Brain microvascular endothelial cell (primary cell): ENCODE results near the gene PHF21A.

Experiments used
- DNase-seq: peaks from one replicate; pipeline ENCODE4 v3.0.0-alpha.2; 2020
- H3K27ac ChIP-seq: fragments of 250-450 bp; sonication (Bioruptor Pico); 2 replicates; pipeline ENCODE4 v1.5.1; 2020; ENCODE audit warnings: mild to moderate bottlenecking, moderate library complexity
- H3K27me3 ChIP-seq: fragments of 250-450 bp; sonication (Bioruptor Pico); replicated peaks from 2 replicates; pipeline ENCODE4 v1.5.1; 2020; ENCODE audit warnings: mild to moderate bottlenecking
- H3K36me3 ChIP-seq: fragments of 250-450 bp; sonication (Bioruptor Pico); replicated peaks from 2 replicates; pipeline ENCODE4 v1.5.1; 2020; ENCODE audit warnings: mild to moderate bottlenecking
- H3K4me3 ChIP-seq: 2 replicates; pipeline ENCODE4 v1.5.1; 2011; ENCODE audit warnings: low read depth, mild to moderate bottlenecking, control low read depth, low read length, moderate library complexity
- CTCF ChIP-seq: IDR thresholded peaks from 2 replicates; pipeline ENCODE4 v1.5.1; 2011; ENCODE audit warnings: low read depth, mild to moderate bottlenecking, moderate library complexity, low read length, control low read depth, inconsistent platforms; ENCODE audit errors: missing control alignments
- in situ Hi-C: cut with HindIII; loops from 2 replicates; pipeline ENCODE4 v1.10.0; 2017; ENCODE audit warnings: low sequenced_read_pairs, low pct_ligation_motif_present

The PHF21A gene

GRCh38 chr11:46039990-46040389 is 81.3 kb downstream of the PHF21A start:
- no peak overlapping the region for H3K27ac ChIP-seq
- no peaks in the 10 kb centered on the region for H3K27me3 ChIP-seq
- peak; percentile 33 for DNase-seq
- no peak for TF ChIP-seq CTCF
- H3K4me3 ChIP-seq, result no peak overlapping the region
- no peaks in the 10 kb centered on the region for H3K36me3 ChIP-seq
- in situ Hi-C loops, result no loop called here

- no peak for DNase-seq
- Histone ChIP-seq H3K36me3 (no peaks in the 10 kb centered on the region), H3K4me3 (no peak overlapping the region), H3K27me3 (no peaks in the 10 kb centered on the region), H3K27ac (no peak overlapping the region)
- in situ Hi-C loops, result no loop called here
- no peak for TF ChIP-seq CTCF
These were observed 82.7 kb downstream of the PHF21A start for GRCh38 chr11:46038529-46038928.

GRCh38 chr11:46036969-46037368 is 84.3 kb downstream of the PHF21A start:
- Histone ChIP-seq H3K4me3 (no peak overlapping the region), H3K36me3 (no peaks in the 10 kb centered on the region), H3K27me3 (no peaks in the 10 kb centered on the region), H3K27ac (no peak overlapping the region)
- no peak for TF ChIP-seq CTCF
- in situ Hi-C loops, result no loop called here
- DNase-seq, result no peak

GRCh38 chr11:46036009-46036408 is 85.2 kb downstream of the PHF21A start:
- in situ Hi-C loops, result no loop called here
- no peak for DNase-seq
- no peaks in the 10 kb centered on the region for H3K36me3 ChIP-seq

GRCh38 chr11:46034041-46034440 is 87.2 kb downstream of the PHF21A start:
- Histone ChIP-seq H3K36me3 (no peaks in the 10 kb centered on the region), H3K27me3 (no peaks in the 10 kb centered on the region), H3K4me3 (no peak overlapping the region), H3K27ac (no peak overlapping the region)
- DNase-seq, result no peak
- no peak for TF ChIP-seq CTCF
- in situ Hi-C loops, result no loop called here

More at GRCh38 chr11:46036009-46036408, 85.2 kb downstream of the PHF21A start:
- no peak overlapping the region for H3K4me3 ChIP-seq
- H3K27me3 ChIP-seq, result no peaks in the 10 kb centered on the region
- TF ChIP-seq CTCF, result no peak
- no peak overlapping the region for H3K27ac ChIP-seq

- Histone ChIP-seq H3K4me3 (no peak overlapping the region), H3K27me3 (no peaks in the 10 kb centered on the region), H3K27ac (peak overlapping the region; percentile 78), H3K36me3 (no peaks in the 10 kb centered on the region)
- no peak for TF ChIP-seq CTCF
- DNase-seq, result peak; percentile 57
- in situ Hi-C loops, result no loop called here
These were observed 94.5 kb downstream of the PHF21A start for GRCh38 chr11:46026606-46027293.
